IMR-90 (cell line): Measurements from ENCODE around the gene FKBP11.

Experiments
- CEBPB ChIP-seq: IDR thresholded peaks from 2 replicates; pipeline ENCODE4 v1.6.1; 2012; ENCODE audit warnings: low read depth, low read length, improper control_type of control experiment
- CTCF ChIP-seq: conservative IDR thresholded peaks from 2 replicates; pipeline ENCODE4 v1.5.1; 2012; ENCODE audit warnings: mild to moderate bottlenecking, low read depth, low read length, improper control_type of control experiment
- ELK1 ChIP-seq: fragments of 150-350 bp; IDR thresholded peaks from 2 replicates; pipeline ENCODE4 v1.6.1; 2016; ENCODE audit warnings: low read depth, mild to moderate bottlenecking, low read length, moderate library complexity, borderline replicate concordance
- MAZ ChIP-seq: IDR thresholded peaks from 2 replicates; pipeline ENCODE4 v1.6.1; 2012; ENCODE audit warnings: low read depth, mild to moderate bottlenecking, low read length, improper control_type of control experiment, moderate library complexity, borderline replicate concordance
- POLR2A ChIP-seq: IDR thresholded peaks from 2 replicates; pipeline ENCODE4 v1.6.1; 2012; ENCODE audit warnings: mild to moderate bottlenecking, low read depth, low read length
- RAD21 ChIP-seq: IDR thresholded peaks from 2 replicates; pipeline ENCODE4 v1.6.1; 2012; ENCODE audit warnings: low read length, improper control_type of control experiment
- RCOR1 ChIP-seq: IDR thresholded peaks from 2 replicates; pipeline ENCODE4 v1.6.1; 2012; ENCODE audit warnings: mild to moderate bottlenecking, low read length, improper control_type of control experiment; ENCODE audit not compliant: insufficient replicate concordance
- RFX5 ChIP-seq: IDR thresholded peaks from 2 replicates; pipeline ENCODE4 v1.8.0; 2012; ENCODE audit warnings: low read depth, mild to moderate bottlenecking, low read length, moderate library complexity

GRCh38 chr12:48889679-48890078 lies 35.6 kb downstream of the FKBP11 start:
- no peak for TF ChIP-seq CTCF
- TF ChIP-seq ELK1 = no peak
- TF ChIP-seq RAD21 = no peak
- TF ChIP-seq RCOR1 = no peak
- TF ChIP-seq MAZ = no peak
- no peak for TF ChIP-seq POLR2A
- no peak for TF ChIP-seq CEBPB
- no peak for TF ChIP-seq RFX5
